ENCODE results near the gene SCN9A. TPM values are rescaled to one million over a fixed set of nuclear protein-coding genes. Genes with fewer than 3 reads are reported as not detected.
"Not testable (repeated sequence)": the region's sequence is repeated elsewhere in the genome, so short reads cannot be mapped to it uniquely, and the experiment has no call there.

The SCN9A gene
- total RNA-seq, 1 donor from 2014 or later = 47.3 TPM

DNA sequence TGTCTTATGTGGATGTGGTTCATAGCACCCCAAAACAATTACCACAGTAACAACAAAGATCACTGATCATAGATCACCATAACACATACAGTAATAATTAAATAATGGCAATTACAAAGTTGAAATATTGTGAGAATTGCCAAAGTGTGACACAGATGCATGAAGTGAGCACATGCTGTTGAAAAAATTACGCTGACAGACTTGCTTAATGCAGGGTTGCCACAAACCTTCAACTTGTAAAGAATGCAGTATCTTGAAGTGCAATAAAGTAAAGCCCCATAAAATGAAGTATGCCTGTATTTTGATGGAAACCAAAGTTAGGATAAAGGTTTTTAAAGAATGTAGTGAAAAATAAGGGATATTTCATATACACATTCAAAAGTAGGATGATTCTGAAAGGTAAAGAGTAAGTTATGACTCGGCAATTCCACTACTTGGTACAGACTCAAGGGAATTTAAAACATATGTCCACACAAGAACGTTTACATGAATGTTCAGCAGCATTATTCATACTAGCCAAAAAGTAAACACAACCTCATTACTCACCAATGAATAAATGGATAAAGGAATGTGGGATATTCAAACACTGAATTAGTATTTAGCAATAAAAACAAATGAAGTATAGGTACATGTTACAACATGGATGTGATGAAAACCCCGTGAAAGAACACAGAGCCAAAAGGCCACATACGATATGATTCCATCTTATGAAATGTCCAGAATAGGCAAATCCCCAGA lies 61.6 kb downstream of the SCN9A start:
- DNase-seq (ENCODE audit: low spot score) = no peak
- TF ChIP-seq CTCF (IDR thresholded peaks at IDR 0.05; ENCODE audit: unreplicated experiment) = no peak
- Mint-ChIP-seq H3K36me3 (ENCODE audit: low read depth, unreplicated experiment) (no peaks in the 10 kb centered on the region), H3K4me1 (ENCODE audit: unreplicated experiment) (no peaks in the 10 kb centered on the region), H3K4me3 (ENCODE audit: unreplicated experiment) (no peak overlapping the region), H3K27ac (ENCODE audit: unreplicated experiment) (no peak overlapping the region), H3K9me3 (ENCODE audit: unreplicated experiment) (no peaks in the 10 kb centered on the region), H3K27me3 (ENCODE audit: unreplicated experiment) (peaks cover 2% of the 10 kb centered on the region)

DNA sequence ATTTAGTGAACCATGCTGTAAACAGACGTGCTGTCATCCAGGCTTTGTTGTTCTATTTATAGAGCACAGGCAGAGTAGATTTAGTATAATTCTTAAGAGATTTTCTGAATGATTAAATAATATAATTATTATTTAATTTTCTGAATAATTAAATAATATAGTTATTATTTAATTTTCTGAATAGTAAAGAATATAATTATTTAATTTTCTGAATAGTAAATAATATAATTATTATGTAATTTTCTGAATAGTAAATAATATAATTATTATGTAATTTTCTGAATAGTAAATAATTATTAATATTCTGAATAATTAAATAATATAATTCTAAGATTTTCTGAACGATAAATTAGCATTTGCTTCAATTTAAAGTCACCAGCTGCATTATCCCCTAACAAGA lies 62.9 kb downstream of the SCN9A start:
- H3K27me3 Mint-ChIP-seq (ENCODE audit: unreplicated experiment); H3K9me3 Mint-ChIP-seq (ENCODE audit: unreplicated experiment); DNase-seq (ENCODE audit: low spot score); H3K4me1 Mint-ChIP-seq (ENCODE audit: unreplicated experiment); H3K4me3 Mint-ChIP-seq (ENCODE audit: unreplicated experiment); H3K36me3 Mint-ChIP-seq (ENCODE audit: low read depth, unreplicated experiment); H3K27ac Mint-ChIP-seq (ENCODE audit: unreplicated experiment): not testable (repeated sequence)

GRCh38 chr2:166307326-166307725 lies 68.4 kb downstream of the SCN9A start:
- Mint-ChIP-seq H3K9me3 (ENCODE audit: unreplicated experiment) (no peaks in the 10 kb centered on the region), H3K4me3 (ENCODE audit: unreplicated experiment) (no peak overlapping the region), H3K4me1 (ENCODE audit: unreplicated experiment) (no peaks in the 10 kb centered on the region), H3K27me3 (ENCODE audit: unreplicated experiment) (no peaks in the 10 kb centered on the region), H3K36me3 (ENCODE audit: low read depth, unreplicated experiment) (peaks cover 4% of the 10 kb centered on the region), H3K27ac (ENCODE audit: unreplicated experiment) (no peak overlapping the region)
- DNase-seq (ENCODE audit: low spot score) = no peak
- no peak for TF ChIP-seq CTCF (IDR thresholded peaks at IDR 0.05; ENCODE audit: unreplicated experiment)

DNA sequence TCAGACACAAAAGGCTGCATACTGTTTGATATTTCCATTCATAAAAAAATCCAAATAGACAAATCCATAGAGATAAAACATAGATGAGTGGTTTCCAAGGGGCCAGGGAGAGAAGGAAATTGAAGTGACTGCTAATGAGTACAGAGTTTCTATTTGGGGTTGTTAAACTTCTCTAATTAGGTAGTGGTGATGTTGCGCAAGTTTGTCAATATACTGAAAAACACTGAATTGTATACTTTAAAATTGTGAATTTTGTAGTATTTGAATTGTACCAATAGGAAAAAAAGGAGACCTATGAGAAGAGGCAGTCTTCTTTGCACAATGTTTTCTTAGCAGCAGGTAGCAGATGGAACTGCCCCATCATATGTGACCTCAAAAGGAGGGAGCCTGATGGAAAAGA lies 71.1 kb downstream of the SCN9A start:
- Mint-ChIP-seq H3K9me3 (ENCODE audit: unreplicated experiment) (no peaks in the 10 kb centered on the region), H3K36me3 (ENCODE audit: low read depth, unreplicated experiment) (peaks cover 4% of the 10 kb centered on the region)

DNA sequence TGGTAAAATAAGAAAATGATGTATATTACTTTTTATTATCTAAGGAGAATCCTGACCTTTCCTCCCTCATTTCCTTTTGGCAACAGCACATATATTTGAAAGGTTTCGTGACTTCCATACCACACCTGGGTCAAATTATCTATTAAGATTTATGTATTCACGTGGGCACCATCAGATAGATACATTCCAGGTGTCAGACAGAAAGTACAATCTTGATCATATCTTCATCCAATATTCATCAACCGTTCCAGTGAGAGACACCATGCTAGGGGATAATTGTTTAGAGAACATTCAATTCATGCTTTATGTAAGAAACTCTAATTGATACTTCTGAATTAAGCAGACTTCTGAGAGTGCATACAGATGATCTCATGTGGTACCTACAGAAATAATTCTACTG lies 73.7 kb downstream of the SCN9A start:
- Mint-ChIP-seq H3K4me3 (ENCODE audit: unreplicated experiment) (no peak overlapping the region), H3K4me1 (ENCODE audit: unreplicated experiment) (no peaks in the 10 kb centered on the region), H3K36me3 (ENCODE audit: low read depth, unreplicated experiment) (no peaks in the 10 kb centered on the region), H3K27ac (ENCODE audit: unreplicated experiment) (no peak overlapping the region), H3K9me3 (ENCODE audit: unreplicated experiment) (no peaks in the 10 kb centered on the region), H3K27me3 (ENCODE audit: unreplicated experiment) (no peaks in the 10 kb centered on the region)
- TF ChIP-seq CTCF (IDR thresholded peaks at IDR 0.05; ENCODE audit: unreplicated experiment) = no peak
- DNase-seq (ENCODE audit: low spot score) = no peak

More for the DNA sequence above, 71.1 kb downstream of the SCN9A start:
- H3K27ac Mint-ChIP-seq (ENCODE audit: unreplicated experiment) = no peak overlapping the region
- TF ChIP-seq CTCF (IDR thresholded peaks at IDR 0.05; ENCODE audit: unreplicated experiment) = no peak
- H3K27me3 Mint-ChIP-seq (ENCODE audit: unreplicated experiment) = no peaks in the 10 kb centered on the region
- no peak overlapping the region for H3K4me3 Mint-ChIP-seq (ENCODE audit: unreplicated experiment)
- no peaks in the 10 kb centered on the region for H3K4me1 Mint-ChIP-seq (ENCODE audit: unreplicated experiment)
- no peak for DNase-seq (ENCODE audit: low spot score)
